GM13976 (cell line): ENCODE measurements around the gene RBP5.

ENCODE experiments used
- DNase-seq: peaks from one replicate; pipeline ENCODE4 v3.0.0; 2012; ENCODE audit warnings: low spot score
- CTCF ChIP-seq: IDR thresholded peaks from 2 replicates; pipeline ENCODE4 v1.5.1; 2012; ENCODE audit warnings: borderline replicate concordance, mild to moderate bottlenecking; ENCODE audit not compliant: insufficient read depth; ENCODE audit errors: extremely low read depth, missing control alignments, control extremely low read depth
- in situ Hi-C: fragments of 300-500 bp; cut with MboI; formaldehyde crosslinking; loops from one replicate; pipeline ENCODE4 v1.12.0; 2022; ENCODE audit warnings: low sequenced_read_pairs, mixed read lengths, inconsistent platforms; ENCODE audit not compliant: unreplicated experiment

Gene RBP5

GRCh38 chr12:7156259-7157197 lies 27.8 kb upstream of the RBP5 start:
- no peak for TF ChIP-seq CTCF
- peak; percentile 24 for DNase-seq
- in situ Hi-C loops: no loop called here

- TF ChIP-seq CTCF: no peak
- peak; percentile 15 for DNase-seq
These were observed 26.9 kb upstream of the RBP5 start for GRCh38 chr12:7155471-7156034.

GRCh38 chr12:7154901-7155470 lies 26.3 kb upstream of the RBP5 start:
- TF ChIP-seq CTCF: no peak
- peak; percentile 10 for DNase-seq
- in situ Hi-C loops: no loop called here

More at GRCh38 chr12:7155471-7156034, 26.9 kb upstream of the RBP5 start:
- in situ Hi-C loops: no loop called here

GRCh38 chr12:7154042-7154441 lies 25.4 kb upstream of the RBP5 start:
- peak; percentile 5 for DNase-seq
- no peak for TF ChIP-seq CTCF
- in situ Hi-C loops: no loop called here

GRCh38 chr12:7152818-7153217 lies 24.1 kb upstream of the RBP5 start:
- no peak for TF ChIP-seq CTCF
- peak; percentile 10 for DNase-seq
- in situ Hi-C loops: no loop called here

GRCh38 chr12:7151532-7151931 lies 22.8 kb upstream of the RBP5 start:
- no peak for DNase-seq
- in situ Hi-C loops: no loop called here
- no peak for TF ChIP-seq CTCF
